HG03280 (cell line): Measurements from ENCODE around the gene NCOA7.
"Not testable (repeated sequence)": the region's sequence is repeated elsewhere in the genome, so short reads cannot be mapped to it uniquely, and the experiment has no call there.

ENCODE experiments used
- ATAC-seq: cut with Tn5 transposase; IDR thresholded peaks from one replicate; pipeline ENCODE4 v1.9.1; 2021; ENCODE audit warnings: mild to moderate bottlenecking, moderate library complexity; ENCODE audit not compliant: unreplicated experiment

Gene NCOA7

GRCh38 chr6:125913145-125913544 lies 122.4 kb downstream of the NCOA7 start:
- ATAC-seq = no peak

DNA sequence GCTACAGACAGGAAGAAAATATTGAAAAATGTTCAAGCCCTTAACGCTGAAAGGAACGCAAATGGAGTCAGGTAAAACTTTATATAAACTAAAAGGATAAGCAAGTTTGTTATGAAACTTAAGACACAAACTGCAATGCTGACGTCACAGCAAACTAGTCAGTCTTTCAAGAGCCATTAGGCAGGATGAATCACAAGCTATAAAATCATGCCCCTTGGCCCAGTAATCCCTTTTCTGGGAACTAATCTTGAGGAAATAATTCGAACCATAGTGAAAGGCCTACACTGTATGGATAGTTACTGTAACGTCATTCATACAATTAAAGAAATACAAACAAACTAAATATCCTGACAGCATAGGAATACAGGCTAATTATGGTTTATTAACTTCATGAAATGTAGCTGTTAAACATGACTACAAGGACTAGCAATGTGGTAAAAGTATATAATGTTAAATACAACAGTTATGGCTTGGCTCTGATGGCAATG lies 123.1 kb downstream of the NCOA7 start:
- ATAC-seq = no peak

DNA sequence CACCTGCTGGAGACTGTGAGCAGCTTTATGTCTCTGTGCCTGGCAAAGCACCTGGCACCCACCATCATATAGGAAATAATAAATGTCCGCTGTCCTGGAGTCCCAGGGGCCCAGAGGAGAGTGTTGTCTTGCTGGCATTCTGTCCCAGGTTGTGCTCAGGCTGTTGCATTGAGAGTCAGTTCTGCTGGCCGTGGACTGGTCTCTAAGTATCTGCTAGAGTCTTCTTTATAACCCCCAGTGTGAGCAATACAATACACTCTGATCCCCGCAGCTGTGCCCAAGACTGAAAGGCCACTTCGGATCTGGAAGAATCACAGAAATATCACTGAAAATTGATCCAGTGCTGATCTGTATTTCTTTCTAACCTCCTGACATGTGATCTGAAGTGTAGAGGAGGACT lies 127.5 kb downstream of the NCOA7 start:
- ATAC-seq = no peak

GRCh38 chr6:125918681-125919566 lies 128.2 kb downstream of the NCOA7 start:
- peak; percentile 90 for ATAC-seq

GRCh38 chr6:125919618-125920017 lies 128.9 kb downstream of the NCOA7 start:
- peak; percentile 26 for ATAC-seq

GRCh38 chr6:125922322-125922860 lies 131.6 kb downstream of the NCOA7 start:
- no peak for ATAC-seq

DNA sequence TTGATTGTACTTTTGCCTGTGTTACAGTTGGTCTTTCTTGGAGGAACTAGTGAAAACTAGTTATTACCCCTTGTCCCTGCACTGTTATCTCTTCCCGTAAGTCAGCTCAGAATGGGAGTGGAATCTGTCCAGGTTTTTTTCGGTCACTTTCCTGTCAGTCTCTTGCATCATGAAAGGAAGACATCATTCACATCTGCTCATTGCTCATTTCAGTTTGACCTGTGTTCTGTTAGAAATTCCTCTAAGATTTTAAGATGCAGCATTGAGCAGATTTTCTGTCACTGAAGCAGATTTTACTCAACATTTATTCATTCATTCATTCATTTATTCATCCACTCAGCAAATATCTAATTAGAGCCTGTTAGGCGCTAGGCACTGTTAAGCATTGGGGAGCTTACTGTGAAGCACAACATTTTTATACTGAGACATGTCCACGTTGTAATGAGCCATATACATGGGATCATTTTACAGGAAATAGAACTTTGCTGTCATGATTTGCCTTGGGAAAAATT lies 132.7 kb downstream of the NCOA7 start:
- no peak for ATAC-seq

DNA sequence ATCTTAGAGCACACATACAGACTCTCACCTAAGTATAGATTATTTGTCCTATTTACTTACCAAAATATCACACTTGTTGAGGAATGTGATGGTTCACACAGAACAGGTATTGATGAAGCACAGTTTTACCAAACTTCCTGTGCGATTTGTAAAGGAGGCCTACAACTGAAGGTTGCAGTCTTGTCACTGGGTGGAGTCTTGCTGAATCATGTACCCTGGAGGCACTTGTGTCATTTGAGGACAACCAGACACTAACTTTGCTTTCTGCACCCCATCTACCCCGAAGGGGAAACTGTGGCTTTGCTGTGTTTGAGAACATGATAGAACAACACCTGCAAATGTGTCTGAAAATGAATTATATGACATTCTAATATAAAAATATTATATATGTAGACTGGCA lies 133.4 kb downstream of the NCOA7 start:
- no peak for ATAC-seq

DNA sequence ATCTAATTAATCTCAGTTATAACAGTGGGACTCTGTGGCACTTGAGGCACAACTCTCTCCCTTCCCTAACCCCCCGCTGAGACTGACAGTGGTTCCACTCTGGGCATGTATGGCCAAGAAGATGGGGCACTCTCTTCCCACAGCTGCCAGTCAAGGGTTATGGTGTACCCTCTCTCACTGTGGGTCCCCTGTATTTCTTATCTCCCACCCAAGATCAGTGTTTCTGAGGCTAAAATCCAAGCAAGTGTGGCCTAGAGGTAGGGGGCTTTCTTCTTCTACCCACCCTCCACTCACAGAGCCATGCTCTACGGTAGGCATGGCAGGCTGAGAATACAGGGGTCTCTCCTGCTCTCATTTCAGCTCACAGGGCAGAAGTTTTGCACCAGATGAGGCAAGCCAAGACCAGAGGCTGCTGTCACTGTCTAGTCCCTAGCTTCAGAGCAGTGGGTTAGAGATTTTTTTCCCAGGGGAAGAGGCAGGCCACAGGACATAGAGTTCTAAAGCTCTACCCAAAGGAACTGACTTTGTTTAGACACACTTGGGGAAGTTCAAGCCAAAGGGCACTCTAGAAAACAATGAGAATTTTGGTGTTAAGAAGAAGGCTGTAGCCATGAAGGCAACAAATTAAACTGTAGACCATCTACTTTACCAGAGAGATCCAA lies 134.1 kb downstream of the NCOA7 start:
- ATAC-seq = no peak

GRCh38 chr6:125926711-125927110 lies 136.0 kb downstream of the NCOA7 start:
- ATAC-seq = no peak

DNA sequence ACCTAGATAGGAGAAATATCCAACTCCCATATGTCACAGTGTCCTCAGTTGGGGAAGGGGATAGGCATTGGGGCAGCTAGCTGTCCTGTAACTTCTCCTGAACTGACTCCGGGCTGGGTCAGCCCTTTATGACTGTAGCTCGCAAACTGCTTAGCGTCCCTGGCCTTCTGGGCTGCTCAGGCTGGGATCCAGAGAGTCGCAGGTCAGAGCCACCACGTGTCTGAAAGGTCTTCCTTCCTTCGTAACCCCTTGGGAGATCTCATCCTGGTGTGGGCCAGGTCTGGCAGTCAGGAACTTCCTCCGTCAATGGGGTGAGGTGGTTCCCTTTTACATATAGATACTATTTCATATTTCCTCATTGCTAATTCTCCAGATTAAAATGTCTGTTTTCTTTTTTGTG lies 137.0 kb downstream of the NCOA7 start:
- ATAC-seq = no peak

- no peak for ATAC-seq
Measured at GRCh38 chr6:125930765-125931418, 140.1 kb downstream of the NCOA7 start.

- ATAC-seq = no peak
Measured at GRCh38 chr6:125931733-125932450, 141.1 kb downstream of the NCOA7 start.

DNA sequence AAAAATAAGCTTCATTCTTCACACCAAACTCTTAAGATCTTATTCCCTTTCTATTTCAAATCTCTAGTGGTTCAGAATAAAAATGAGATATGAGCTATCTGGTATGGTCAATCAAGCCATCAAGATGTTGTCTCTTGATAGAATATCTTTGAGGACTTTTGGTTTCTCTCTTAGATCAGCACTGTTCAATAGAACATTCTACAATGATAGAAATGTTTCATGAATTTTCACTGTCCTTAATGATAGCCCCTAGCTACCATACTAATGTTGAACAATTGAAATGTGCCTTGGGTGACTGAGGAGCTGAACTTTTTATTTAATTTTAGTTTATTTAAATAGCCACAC lies 141.7 kb downstream of the NCOA7 start:
- ATAC-seq = no peak

GRCh38 chr6:125935520-125935919 lies 144.8 kb downstream of the NCOA7 start:
- ATAC-seq = not testable (repeated sequence)

- no peak for ATAC-seq
Measured at GRCh38 chr6:125939026-125939425, 148.3 kb downstream of the NCOA7 start.

DNA sequence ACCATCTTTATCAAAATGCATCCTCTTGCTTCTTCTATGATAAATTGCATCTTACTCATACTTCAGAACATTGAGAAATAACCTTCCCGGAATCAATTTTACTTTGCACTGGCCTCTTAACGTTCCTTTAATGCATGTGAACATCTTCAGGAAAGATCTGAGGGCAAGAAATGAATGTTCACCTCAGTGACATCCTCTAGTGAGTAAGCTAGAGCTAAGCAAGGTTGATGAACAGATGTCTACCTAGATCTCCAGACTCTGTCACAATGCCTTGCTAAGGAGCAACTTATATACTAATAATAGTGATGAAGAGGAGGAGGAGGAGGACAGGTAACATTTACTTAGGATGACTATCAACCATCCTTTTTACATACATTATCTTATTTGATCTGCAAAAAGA lies 149.0 kb downstream of the NCOA7 start:
- no peak for ATAC-seq

- ATAC-seq = no peak
Measured at GRCh38 chr6:125940247-125941041, 149.7 kb downstream of the NCOA7 start.

GRCh38 chr6:125942672-125943527 lies 152.1 kb downstream of the NCOA7 start:
- ATAC-seq = no peak
